ENCODE results near the gene SOX8. TPM values are rescaled to one million over a fixed set of nuclear protein-coding genes. Genes with fewer than 3 reads are reported as not detected.
A peak's percentile ranks its signal among the peaks of the same experiment; 100 is the strongest.

The SOX8 gene
- total RNA-seq, 1 experiment from 2014 or later: 5.2 TPM

DNA sequence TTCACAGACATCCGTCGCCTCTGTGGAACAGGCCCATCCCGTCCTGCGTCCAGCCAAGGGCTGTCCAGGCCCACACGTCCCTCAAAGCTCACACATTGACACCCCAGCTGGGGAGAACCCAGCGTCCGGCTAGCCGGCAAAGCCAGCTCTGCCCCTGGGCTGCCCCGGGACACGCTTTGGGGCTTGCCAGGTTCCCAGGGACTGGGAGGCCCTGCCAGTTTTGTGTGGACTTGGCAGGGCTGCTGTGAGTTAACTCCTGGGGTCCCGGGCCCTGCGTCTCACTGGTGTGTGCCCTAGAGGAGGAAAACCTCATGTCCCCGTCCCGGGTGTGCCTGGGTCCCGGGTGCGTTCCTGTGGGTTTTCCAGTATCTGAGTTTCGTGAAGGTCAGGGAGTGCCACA, 6.3 kb downstream of the SOX8 start:
- no peak overlapping the region for H3K27ac ChIP-seq (ENCODE audit: low read depth, low read length)
- H3K4me2 ChIP-seq (ENCODE audit: low read length): no peak overlapping the region
- no peaks in the 10 kb centered on the region for H3K9me3 ChIP-seq (ENCODE audit: control insufficient read depth in 1 of 2, insufficient read depth in 1 of 2, low read depth in 1 of 2, low read length in 2 of 2)
- no peak overlapping the region for H3K9ac ChIP-seq (ENCODE audit: low read length)
- ChIA-PET CTCF (no interaction called here), RAD21 (ENCODE audit: low non-redundant PET in 1 of 2, low total read pairs in 2 of 2, uncharacterized antibody in 2 of 2, unreplicated experiment in 2 of 2) (no interaction called here), POLR2A (no interaction called here)
- no peak overlapping the region for H3K4me3 ChIP-seq (replicated peaks in 1 of 2; ENCODE audit: low read depth in 1 of 2, low read length in 2 of 2)
- no peak for DNase-seq (ENCODE audit: low read depth, low spot score)
- H4K20me1 ChIP-seq (ENCODE audit: insufficient read depth): no peaks in the 10 kb centered on the region
- H3K79me2 ChIP-seq (ENCODE audit: insufficient read depth, low read length): no peaks in the 10 kb centered on the region
- peaks cover 0 to 9% of the 10 kb centered on the region in 2 experiments; a peak in 1 of 4 replicates for H3K4me1 ChIP-seq (ENCODE audit: control insufficient read depth in 1 of 2, insufficient read depth in 2 of 2, low read length in 2 of 2)
- no peak overlapping the region for H2AFZ ChIP-seq (ENCODE audit: low read depth, low read length, poor library complexity, severe bottlenecking)
- H3K27me3 ChIP-seq (ENCODE audit: insufficient read depth, low read length): no peaks in the 10 kb centered on the region
- no peak for ATAC-seq
- H3K9me2 ChIP-seq (ENCODE audit: insufficient read depth): no peaks in the 10 kb centered on the region
- no peaks in the 10 kb centered on the region for H3K36me3 ChIP-seq (ENCODE audit: control insufficient read depth in 1 of 2, insufficient read depth in 2 of 2, low read length in 2 of 2)
- no TSS peak for BruUV-seq (replicated peaks)
- intact Hi-C loops (cut with micrococcal nuclease): no loop called here
- TF ChIP-seq FOSL1 (IDR thresholded peaks at IDR 0.05; ENCODE audit: low read depth) (no peak), ELF1 (IDR thresholded peaks at IDR 0.05; ENCODE audit: borderline replicate concordance, low read depth) (no peak), JUND (IDR thresholded peaks at IDR 0.05) (no peak)

DNA sequence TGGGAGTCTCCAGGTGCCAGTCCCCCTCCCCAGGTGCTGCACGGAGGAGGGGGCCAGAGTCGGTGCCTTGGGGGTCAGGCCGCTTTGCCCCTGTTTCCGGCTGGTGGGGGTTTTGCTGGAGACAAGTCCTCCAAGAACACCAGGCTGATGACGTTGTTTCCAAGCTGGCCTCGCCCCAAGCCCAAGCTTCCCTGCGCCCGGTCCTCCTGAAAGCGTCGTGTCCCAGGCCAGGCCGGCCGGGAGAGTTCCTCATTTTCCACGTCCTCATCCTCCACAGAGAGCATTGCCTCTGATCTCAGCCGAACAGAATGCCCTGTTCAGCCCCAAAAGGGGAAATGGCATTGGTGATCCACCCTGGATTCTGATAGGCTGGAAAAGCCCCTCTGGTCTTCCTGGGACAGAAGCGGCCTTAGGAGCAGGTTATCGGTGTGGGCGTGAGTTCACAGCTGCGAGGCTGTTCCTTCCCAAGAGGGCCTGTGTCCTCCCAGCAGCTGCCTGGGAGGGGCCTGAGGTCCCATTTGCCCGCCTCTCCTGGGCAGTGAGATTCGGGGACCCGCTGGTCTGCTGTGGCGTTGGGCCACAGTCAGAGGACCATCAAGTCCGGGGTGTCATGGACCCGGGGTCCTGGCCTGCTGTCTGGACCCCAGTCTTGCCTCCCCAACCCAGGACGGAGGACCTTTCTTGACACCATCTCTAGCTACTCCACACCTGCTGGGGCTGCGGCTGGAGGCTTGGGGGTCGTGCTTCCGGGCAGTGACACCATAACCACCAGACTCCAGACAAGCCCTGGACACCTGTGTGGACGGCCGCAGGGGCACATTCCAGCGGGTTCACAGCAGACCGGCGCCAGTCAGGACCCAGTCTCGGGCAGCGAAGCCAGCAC, 7.1 kb downstream of the SOX8 start:
- Histone ChIP-seq H3K9me2 (ENCODE audit: insufficient read depth) (no peaks in the 10 kb centered on the region), H3K27me3 (ENCODE audit: insufficient read depth, low read length) (no peaks in the 10 kb centered on the region), H3K79me2 (ENCODE audit: insufficient read depth, low read length) (no peaks in the 10 kb centered on the region), H3K4me2 (ENCODE audit: low read length) (no peak overlapping the region), H2AFZ (ENCODE audit: low read depth, low read length, poor library complexity, severe bottlenecking) (no peak overlapping the region), H4K20me1 (ENCODE audit: insufficient read depth) (no peaks in the 10 kb centered on the region), H3K9ac (ENCODE audit: low read length) (no peak overlapping the region), H3K4me1 (ENCODE audit: control insufficient read depth in 1 of 2, insufficient read depth in 2 of 2, low read length in 2 of 2) (peaks cover 0 to 9% of the 10 kb centered on the region in 2 experiments; a peak in 1 of 4 replicates), H3K36me3 (ENCODE audit: control insufficient read depth in 1 of 2, insufficient read depth in 2 of 2, low read length in 2 of 2) (no peaks in the 10 kb centered on the region), H3K4me3 (replicated peaks in 1 of 2; ENCODE audit: low read depth in 1 of 2, low read length in 2 of 2) (no peak overlapping the region), H3K9me3 (ENCODE audit: control insufficient read depth in 1 of 2, insufficient read depth in 1 of 2, low read depth in 1 of 2, low read length in 2 of 2) (no peaks in the 10 kb centered on the region), H3K27ac (ENCODE audit: low read depth, low read length) (no peak overlapping the region)
- ChIA-PET RAD21 (ENCODE audit: low non-redundant PET in 1 of 2, low total read pairs in 2 of 2, uncharacterized antibody in 2 of 2, unreplicated experiment in 2 of 2) (interaction anchor here in 1 of 2 experiments (0.6 kb wide), 1 partner anchor 60 kb away, joined by 4 read pairs; no protein-coding TSS in a partner anchor), CTCF (no interaction called here), POLR2A (no interaction called here)
- intact Hi-C loops (cut with micrococcal nuclease): no loop called here
- BruUV-seq (replicated peaks): no TSS peak
- no peak for DNase-seq (ENCODE audit: low read depth, low spot score)
- 0 out of 2 replicates have a peak, but pooled peaks have one; percentile 28 for ATAC-seq
- TF ChIP-seq TCF7L2 (IDR thresholded peaks at IDR 0.05; ENCODE audit: borderline replicate concordance, extremely low read depth, insufficient read depth, insufficient read length) (no peak), EZH2 (IDR thresholded peaks at IDR 0.05) (no peak), SRF (IDR thresholded peaks at IDR 0.05; ENCODE audit: low read depth) (no peak), SP1 (IDR thresholded peaks at IDR 0.05; ENCODE audit: low read depth) (no peak), EZH2phosphoT487 (IDR thresholded peaks at IDR 0.05; ENCODE audit: borderline replicate concordance) (no peak), SIN3A (IDR thresholded peaks at IDR 0.05; ENCODE audit: low read depth) (no peak), RAD21 (IDR thresholded peaks at IDR 0.05; ENCODE audit: low read depth) (no peak), POLR2AphosphoS5 (IDR thresholded peaks at IDR 0.05; ENCODE audit: low read depth, low read length) (no peak), FOSL1 (IDR thresholded peaks at IDR 0.05; ENCODE audit: low read depth) (no peak), ZNF274 (IDR thresholded peaks at IDR 0.05; ENCODE audit: low read depth, low read length) (no peak), ELF1 (IDR thresholded peaks at IDR 0.05; ENCODE audit: borderline replicate concordance, low read depth) (no peak), CBX3 (IDR thresholded peaks at IDR 0.05; ENCODE audit: low read depth) (no peak), ZFX (IDR thresholded peaks at IDR 0.05) (no peak)
- TF ChIP-seq, protein P1, sequence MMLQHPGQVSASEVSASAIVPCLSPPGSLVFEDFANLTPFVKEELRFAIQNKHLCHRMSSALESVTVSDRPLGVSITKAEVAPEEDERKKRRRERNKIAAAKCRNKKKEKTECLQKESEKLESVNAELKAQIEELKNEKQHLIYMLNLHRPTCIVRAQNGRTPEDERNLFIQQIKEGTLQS (IDR thresholded peaks at IDR 0.05): no peak
- TF ChIP-seq, protein P2, sequence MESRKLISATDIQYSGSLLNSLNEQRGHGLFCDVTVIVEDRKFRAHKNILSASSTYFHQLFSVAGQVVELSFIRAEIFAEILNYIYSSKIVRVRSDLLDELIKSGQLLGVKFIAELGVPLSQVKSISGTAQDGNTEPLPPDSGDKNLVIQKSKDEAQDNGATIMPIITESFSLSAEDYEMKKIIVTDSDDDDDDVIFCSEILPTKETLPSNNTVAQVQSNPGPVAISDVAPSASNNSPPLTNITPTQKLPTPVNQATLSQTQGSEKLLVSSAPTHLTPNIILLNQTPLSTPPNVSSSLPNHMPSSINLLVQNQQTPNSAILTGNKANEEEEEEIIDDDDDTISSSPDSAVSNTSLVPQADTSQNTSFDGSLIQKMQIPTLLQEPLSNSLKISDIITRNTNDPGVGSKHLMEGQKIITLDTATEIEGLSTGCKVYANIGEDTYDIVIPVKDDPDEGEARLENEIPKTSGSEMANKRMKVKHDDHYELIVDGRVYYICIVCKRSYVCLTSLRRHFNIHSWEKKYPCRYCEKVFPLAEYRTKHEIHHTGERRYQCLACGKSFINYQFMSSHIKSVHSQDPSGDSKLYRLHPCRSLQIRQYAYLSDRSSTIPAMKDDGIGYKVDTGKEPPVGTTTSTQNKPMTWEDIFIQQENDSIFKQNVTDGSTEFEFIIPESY (IDR thresholded peaks at IDR 0.05; ENCODE audit: extremely low read depth, insufficient replicate concordance, low read length): no peak
